AG04450 (cell line): Measurements from ENCODE around the gene PRKAG3. TPM values are rescaled to one million over a fixed set of nuclear protein-coding genes. Genes with fewer than 3 reads are reported as not detected.

Source experiments
- CTCF ChIA-PET: fragments of 300-600, 350-600 bp; formaldehyde crosslinking; extraction: SDS; loops from one replicate; lab custom pipeline; 2022; ENCODE audit warnings: antibody characterized with exemption, inconsistent platforms; lab: Charles Lee
- POLR2A ChIA-PET: fragments of 350-600 bp; formaldehyde crosslinking; extraction: SDS; loops from one replicate; lab custom pipeline; 2021; ENCODE audit warnings: antibody characterized with exemption, inconsistent platforms; lab: Yijun Ruan, JAX
- DNase-seq: peaks from one replicate; pipeline ENCODE4 v3.0.0-alpha.2; 2011; ENCODE audit warnings: low read depth, low spot score
- H3K27ac ChIP-seq: one replicate; pipeline ENCODE4 v1.5.1; 2012; ENCODE audit warnings: low read depth, low read length, control low read depth
- H3K27me3 ChIP-seq: one replicate; pipeline ENCODE4 v1.6.0; 2012; ENCODE audit warnings: low read length; ENCODE audit not compliant: control insufficient read depth, insufficient read depth
- H3K4me3 ChIP-seq: 2 replicates; pipeline ENCODE4 v1.5.1; 2011; ENCODE audit warnings: mild to moderate bottlenecking, low read depth, low read length, control low read depth
- H3K9me3 ChIP-seq: 2 replicates; pipeline ENCODE4 v1.5.1; 2012; ENCODE audit warnings: low read length; ENCODE audit not compliant: control insufficient read depth, insufficient read depth
- polyA plus RNA-seq: library from polyadenylated mRNA; depleted of rRNA; stranded (reverse); fragments of >200 nt; gene quantifications from 2 replicates; pipeline ENCODE4 v1.2.3, GENCODE V29; 2011
- TF ChIP-seq, protein P1 (sequence below): IDR thresholded peaks from 2 replicates; pipeline ENCODE4 v1.5.1; 2011; ENCODE audit warnings: low read depth, low read length, control low read depth, inconsistent platforms

PRKAG3 gene
- polyA plus RNA-seq, 1 experiment = not detected

DNA sequence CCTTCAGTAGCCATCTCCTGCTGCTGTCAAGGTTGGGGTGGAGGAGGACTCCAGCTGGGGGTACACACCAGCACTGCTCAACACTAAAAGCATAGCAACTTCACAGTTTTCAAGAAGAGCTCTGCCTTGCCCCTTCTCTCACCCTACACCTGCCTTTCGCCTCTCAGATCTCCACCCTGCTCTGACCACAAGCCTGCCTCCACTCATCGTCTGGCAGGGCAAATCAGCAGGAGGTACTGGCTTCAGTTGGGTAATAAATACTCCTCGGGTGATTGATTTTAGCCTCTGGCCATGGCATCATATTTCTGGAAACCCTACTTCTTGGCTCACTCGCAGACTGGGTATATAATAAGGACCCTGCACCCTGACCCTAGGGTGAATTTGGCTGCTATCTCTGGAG, 3.1 kb upstream of the PRKAG3 start:
- ChIA-PET CTCF (interaction anchor here (2.1 to 2.9 kb wide), 2 partner anchors 13 to 147 kb away, joined by 5 to 8 read pairs; no protein-coding TSS in a partner anchor), POLR2A (no interaction called here)

DNA sequence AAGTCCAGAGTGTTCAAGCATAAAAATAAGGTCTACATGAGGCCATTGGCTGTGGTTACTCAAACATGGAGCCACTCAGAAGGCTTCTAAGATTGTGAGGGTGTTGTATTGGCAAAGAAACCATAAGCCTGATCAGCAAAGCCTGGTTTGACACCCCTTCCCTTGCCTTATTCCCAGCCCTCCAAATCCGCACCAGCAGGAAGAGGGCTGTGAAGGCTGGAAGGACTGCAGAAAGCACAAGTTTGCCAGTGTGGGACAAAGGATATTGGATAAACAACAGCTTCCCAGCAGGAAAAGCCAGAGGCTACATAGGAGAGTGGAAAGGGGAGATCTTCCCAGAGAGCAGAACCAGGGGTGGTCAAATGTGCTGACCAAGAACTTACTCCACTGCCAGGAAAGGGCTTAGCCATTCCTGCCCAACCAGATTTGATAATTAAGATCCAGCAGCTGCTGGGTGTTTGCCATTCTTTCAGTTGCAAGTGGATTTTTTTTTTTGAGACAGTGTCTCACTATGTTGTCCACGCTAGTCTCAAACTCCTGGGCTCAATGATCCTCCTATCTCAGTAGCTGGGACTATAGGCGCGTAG, 1.5 kb upstream of the PRKAG3 start:
- no peak overlapping the region for H3K27ac ChIP-seq
- ChIA-PET POLR2A (no interaction called here), CTCF (interaction anchor here (0.9 to 2.1 kb wide), 2 partner anchors 14 to 146 kb away, joined by 4 to 5 read pairs; no protein-coding TSS in a partner anchor)

More for the DNA sequence above, 3.1 kb upstream of the PRKAG3 start:
- DNase-seq = no peak
- TF ChIP-seq, protein P1, sequence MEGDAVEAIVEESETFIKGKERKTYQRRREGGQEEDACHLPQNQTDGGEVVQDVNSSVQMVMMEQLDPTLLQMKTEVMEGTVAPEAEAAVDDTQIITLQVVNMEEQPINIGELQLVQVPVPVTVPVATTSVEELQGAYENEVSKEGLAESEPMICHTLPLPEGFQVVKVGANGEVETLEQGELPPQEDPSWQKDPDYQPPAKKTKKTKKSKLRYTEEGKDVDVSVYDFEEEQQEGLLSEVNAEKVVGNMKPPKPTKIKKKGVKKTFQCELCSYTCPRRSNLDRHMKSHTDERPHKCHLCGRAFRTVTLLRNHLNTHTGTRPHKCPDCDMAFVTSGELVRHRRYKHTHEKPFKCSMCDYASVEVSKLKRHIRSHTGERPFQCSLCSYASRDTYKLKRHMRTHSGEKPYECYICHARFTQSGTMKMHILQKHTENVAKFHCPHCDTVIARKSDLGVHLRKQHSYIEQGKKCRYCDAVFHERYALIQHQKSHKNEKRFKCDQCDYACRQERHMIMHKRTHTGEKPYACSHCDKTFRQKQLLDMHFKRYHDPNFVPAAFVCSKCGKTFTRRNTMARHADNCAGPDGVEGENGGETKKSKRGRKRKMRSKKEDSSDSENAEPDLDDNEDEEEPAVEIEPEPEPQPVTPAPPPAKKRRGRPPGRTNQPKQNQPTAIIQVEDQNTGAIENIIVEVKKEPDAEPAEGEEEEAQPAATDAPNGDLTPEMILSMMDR = no peak
- Histone ChIP-seq H3K27ac (no peak overlapping the region), H3K4me3 (no peak overlapping the region), H3K9me3 (no peaks in the 10 kb centered on the region), H3K27me3 (peaks cover 33% of the 10 kb centered on the region)

DNA sequence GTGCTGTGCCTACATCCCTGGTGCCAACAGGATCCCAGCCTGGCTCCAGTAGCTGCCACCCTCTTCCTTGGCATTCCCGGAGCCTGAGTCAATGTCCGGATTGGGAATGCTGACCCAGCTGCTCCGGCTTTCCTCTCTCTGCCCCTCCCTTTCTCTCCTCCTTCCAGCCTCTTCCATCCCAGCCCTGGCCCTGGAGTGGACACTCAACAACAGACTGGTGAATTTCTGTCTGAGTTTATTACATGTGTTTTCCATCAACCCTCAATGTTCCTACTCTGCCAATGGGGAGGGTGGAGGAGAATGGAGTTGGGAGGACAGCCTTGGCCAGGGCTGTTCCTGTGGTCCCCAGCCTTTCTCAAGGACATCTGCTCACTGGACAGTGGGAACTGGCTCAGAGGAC, 917 bp upstream of the PRKAG3 start:
- TF ChIP-seq, protein P1 = no peak
- H3K9me3 ChIP-seq = no peaks in the 10 kb centered on the region
- no peak for DNase-seq
- ChIA-PET CTCF (interaction anchor here (1.2 kb wide), 1 partner anchor 15 kb away, joined by 3 read pairs; no protein-coding TSS in a partner anchor), POLR2A (no interaction called here)
- peaks cover 39% of the 10 kb centered on the region for H3K27me3 ChIP-seq
- no peak overlapping the region for H3K4me3 ChIP-seq
- H3K27ac ChIP-seq = no peak overlapping the region

More for the DNA sequence above, 1.5 kb upstream of the PRKAG3 start:
- Histone ChIP-seq H3K4me3 (no peak overlapping the region), H3K9me3 (no peaks in the 10 kb centered on the region), H3K27me3 (peaks cover 42% of the 10 kb centered on the region)
- DNase-seq = no peak
- TF ChIP-seq, protein P1 = no peak

DNA sequence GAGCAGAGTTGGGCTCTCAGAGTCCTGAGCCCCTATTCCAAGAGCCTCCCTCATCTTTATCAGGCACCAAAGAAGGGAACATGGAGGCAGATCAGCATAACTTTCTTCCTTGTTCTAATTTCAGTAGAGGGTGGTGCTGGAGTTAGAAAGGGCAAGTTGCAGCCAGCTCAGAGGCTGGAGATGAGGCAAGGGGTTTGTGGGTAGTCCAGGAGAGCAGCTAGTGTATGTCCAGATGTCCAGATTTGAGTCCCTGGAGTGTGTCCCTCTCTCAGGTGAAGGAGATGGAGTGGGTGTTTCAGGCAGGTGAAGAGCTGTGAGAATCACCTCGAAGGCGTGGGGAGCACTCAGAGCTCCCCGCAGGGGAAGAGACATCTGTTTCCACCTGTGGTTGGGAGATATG, 478 bp upstream of the PRKAG3 start:
- no peak for DNase-seq
- Histone ChIP-seq H3K27me3 (peaks cover 37% of the 10 kb centered on the region), H3K4me3 (no peak overlapping the region), H3K27ac (no peak overlapping the region), H3K9me3 (no peaks in the 10 kb centered on the region)
- TF ChIP-seq, protein P1 = no peak
- POLR2A ChIA-PET = interaction anchor here (0.7 kb wide), 1 partner anchor 13 kb away, joined by 3 read pairs; no protein-coding TSS in a partner anchor
- CTCF ChIA-PET = interaction anchor here (1.2 kb wide), 1 partner anchor 15 kb away, joined by 3 read pairs; no protein-coding TSS in a partner anchor

DNA sequence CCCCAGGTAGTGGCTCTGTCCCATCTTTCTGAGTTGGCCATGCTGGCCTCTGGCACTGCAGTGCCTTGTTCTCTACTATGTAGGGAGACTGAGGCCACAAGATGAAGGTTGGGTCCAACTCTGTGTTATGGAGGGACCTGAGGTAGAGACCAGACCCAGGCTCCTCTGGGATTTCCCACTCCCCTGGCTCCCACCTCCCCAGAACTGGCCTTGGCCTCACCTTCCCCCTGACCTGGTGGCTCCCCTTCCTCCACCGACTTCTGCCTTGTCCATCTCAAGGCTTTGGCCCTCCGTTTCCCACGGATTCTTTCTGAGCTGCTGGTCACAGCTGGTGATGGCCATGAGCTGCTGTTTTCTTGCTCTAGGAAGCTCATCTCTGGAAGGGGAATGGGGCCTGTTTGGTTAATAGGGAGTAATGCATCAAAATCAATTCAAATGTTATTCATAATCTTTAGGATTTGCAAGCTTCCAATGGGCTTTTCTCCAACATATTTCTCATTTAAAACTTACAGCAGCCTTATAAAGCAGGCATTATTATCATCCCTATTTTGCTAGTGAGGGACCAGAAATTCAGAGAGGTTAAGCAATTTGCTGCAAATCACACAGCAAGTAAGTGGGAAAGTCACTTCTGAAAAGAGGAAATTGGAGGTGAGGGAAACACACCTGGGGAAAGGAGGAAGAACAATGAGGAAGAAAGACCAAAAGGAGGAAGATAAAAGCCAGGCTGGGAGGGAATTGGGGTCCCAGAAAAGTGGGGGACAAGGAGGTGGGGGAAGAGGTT, 887 bp downstream of the PRKAG3 start:
- H3K27me3 ChIP-seq = peaks cover 43% of the 10 kb centered on the region
- ChIA-PET CTCF (no interaction called here), POLR2A (no interaction called here)
- TF ChIP-seq, protein P1 = no peak
- no peak for DNase-seq
- no peak overlapping the region for H3K4me3 ChIP-seq
- no peak overlapping the region for H3K27ac ChIP-seq
- no peaks in the 10 kb centered on the region for H3K9me3 ChIP-seq
